8988T (cell line): Measurements from ENCODE around the gene AAMDC.

Experiments
- DNase-seq: peaks from one replicate; pipeline ENCODE4 v3.0.0; 2011

The AAMDC gene

DNA sequence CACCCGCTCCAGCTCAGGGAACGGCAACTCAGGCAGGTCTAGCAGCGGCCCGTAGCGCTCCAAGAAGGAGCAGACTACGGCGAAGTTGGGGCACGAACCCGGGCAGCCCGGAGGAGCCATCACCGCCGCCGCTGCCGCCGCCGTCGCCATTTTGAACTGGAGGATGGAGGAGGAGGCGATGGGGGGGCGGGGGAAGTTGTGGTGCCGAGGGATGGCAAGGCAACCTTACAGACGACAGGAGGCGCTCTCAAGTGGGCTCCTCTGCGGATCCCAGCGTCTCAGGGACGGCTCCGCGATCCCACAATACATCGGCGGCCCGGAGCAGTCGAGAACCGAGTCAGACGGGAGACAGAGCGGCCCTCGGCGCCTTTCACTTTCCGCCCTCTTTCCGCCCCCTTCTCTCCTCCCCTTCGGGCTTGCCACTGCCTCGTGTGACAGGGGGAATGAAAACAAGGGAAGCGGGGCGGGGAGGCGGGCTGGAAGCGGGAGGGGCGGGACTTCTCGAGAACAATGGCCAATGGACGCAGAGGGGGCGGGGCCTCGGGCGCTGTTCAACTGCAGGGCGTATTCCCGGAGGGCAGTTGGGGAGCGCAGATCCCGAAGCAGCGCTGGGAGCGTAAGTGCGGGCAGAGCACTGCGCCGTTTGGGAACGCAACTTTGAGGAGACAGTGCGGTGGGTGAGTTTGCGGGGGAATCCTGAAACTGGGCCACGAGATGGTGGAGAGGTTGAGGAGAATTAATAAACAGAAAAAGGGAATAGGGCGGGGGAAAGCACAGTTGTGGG, at the start of gene AAMDC, which contains the start of gene RSF1:
AAMDC (plus strand) TSS at position 580 of the 784 bp plus-strand sequence. CDS start 21,353 bp downstream, outside the sequence.
RSF1 (minus strand) TSS at position 158 of the 784 bp plus-strand sequence; CDS start at position 150, 8 bp downstream.
- DNase-seq = peak; percentile 79

DNA sequence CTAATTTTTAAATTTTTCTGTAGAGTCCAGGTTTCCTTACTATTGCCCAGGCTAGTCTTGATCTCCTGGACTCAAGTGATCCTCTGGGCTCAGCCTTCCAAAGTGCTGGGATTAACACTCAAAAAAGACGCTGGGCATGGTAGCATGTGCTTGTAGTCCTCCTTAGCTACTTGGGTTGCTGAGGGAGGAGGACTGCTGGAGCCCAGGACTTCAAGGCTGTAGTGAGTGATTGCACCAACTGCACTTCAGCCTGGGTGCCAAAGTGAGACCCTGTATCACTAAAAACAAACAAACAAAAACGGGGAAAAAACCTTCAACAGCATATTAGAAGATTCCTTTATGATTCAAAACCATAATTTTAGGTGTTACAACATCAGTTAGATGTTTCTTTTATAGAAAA, 45.0 kb upstream of the AAMDC start:
- no peak for DNase-seq

DNA sequence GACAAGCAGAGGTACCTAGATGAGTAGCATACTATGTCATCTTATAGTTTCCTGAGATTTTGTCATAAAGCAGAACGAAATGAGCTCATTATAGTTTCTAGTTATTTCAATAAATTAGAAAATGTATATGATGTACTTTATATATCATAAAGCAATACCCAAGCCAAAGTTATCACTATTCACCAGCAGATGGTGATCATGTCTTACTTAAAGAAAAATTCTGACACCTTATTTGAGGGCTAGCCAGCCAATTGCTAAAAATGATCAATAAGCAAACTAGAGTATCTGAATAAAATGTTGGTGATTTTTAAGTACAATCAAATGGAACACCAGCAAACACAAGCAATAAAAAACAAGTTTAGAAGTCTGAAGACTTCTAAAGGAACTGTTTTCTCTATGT, 44.5 kb upstream of the AAMDC start:
- DNase-seq = no peak

DNA sequence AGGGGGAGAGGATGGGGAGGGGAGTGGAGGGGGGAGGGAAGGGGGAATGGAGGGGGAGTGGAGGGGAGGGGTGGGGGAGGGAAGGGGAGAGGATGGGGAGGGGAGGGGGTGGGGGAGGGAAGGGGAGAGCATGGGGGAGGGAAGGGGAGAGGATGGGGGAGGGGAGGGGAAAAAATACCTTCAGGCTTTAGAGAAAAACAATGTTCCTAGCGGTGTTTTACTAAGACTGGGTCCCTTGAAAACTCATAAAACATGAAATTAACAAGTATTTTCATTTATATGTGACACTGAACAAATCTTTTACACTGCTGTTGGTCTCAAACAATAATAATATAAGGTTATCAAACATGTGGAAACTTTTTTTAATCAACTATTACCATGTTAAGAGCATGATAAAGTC, 42.8 kb upstream of the AAMDC start:
- no peak for DNase-seq

DNA sequence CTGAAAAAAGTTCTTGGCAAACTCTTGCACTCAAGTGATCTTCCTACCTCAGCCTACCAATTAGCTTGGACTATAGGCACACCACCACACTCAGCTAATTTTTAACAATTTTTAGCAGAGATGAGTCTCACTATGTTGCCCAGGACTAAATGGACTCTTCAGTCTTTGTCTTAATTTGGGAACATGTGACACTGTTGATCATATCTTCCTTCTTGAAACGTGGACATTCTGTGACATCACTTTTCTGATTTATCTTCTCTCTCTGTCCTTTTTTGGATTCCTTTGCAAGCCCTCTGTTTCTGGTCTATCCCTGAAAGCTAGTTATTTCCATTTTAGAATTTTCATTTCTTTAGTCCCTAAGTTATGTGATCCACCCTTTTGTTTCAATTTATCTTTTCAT, 42.4 kb upstream of the AAMDC start:
- DNase-seq = no peak

DNA sequence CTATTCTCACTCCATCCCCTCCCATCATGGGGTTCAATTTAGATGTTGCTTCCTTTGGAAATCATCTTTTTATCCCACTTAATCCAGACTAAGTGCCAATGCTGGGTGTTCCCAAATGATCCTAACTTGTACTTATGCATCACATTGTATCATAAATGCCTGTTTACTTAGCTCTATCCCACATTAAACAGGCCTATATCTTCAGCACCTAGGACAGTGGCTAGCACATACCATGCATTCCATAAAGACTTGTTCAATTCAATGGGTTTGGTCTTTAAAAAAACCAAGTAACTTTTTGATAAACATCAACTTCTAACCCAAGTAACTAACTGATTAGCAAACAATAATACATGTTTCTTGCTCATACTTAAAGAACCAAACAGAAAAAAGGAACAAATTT, 41.0 kb upstream of the AAMDC start:
- DNase-seq = no peak

DNA sequence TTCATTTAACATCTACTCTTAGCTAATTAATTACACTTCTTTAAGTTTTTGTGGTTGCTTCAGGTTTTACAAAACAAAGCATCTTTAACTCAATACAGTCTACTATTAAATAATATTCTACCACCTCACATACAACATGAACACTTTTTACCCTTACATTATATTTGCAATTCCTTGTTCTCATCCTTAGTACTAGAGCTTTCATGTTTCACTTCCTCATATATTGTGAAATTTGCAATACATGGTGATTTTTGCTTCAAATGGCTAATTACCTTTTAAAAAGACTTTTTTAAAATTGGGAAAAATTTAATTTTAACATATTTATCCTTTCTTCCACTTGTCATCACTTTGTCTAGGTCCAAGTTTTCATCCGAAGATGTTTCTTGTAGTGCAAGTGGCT, 37.9 kb upstream of the AAMDC start:
- no peak for DNase-seq

DNA sequence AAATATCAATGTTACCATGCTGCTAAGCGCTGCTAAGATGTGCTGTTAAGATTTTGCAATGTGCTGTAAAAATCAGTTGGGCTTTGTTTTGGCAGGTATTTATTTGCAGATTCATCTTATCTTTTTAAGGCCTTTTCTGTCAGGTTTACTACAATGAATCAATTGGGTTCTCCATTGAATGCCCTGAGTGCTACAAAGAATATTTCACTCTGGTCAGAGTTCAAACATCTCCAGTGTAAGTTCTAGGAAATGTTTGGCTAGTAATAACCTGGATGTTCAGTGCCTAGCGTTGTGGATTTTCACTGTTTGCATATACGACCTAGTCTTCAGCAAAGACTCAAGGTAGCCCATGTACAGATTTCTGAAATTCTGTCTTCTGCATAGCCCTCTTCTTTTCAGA, 36.4 kb upstream of the AAMDC start:
- no peak for DNase-seq

DNA sequence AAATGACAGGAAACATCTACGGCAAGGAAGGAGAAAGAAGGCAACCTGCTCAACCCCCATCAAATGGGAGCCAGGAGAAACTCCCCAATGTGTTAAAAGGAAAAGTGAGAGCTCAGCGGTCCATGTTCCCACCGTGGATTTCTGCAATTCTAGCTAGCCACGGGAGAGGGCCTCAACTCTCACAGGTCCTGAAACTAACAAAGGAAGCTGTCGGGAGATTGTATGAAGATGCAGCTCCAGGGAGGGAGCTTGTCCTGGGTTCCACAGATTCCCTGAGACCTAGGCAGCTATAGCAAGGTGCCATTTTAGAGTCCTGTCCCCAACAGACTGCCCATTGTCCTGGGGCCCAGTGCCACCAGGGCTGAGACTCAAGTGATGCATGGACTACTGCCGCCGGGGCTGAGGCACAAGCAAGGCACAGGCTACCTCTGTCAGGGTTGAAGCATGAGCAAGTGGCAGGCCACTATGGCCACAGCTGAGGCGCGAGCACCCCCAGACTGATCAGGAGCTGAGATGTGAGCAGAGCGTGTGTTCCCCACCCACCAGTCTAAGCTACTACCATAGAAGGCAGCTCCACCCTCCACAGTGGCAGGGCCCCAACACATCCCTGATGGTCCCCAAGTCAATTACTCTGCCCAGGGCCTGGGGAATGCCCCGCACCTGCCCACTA, 31.7 kb upstream of the AAMDC start:
- DNase-seq = no peak

DNA sequence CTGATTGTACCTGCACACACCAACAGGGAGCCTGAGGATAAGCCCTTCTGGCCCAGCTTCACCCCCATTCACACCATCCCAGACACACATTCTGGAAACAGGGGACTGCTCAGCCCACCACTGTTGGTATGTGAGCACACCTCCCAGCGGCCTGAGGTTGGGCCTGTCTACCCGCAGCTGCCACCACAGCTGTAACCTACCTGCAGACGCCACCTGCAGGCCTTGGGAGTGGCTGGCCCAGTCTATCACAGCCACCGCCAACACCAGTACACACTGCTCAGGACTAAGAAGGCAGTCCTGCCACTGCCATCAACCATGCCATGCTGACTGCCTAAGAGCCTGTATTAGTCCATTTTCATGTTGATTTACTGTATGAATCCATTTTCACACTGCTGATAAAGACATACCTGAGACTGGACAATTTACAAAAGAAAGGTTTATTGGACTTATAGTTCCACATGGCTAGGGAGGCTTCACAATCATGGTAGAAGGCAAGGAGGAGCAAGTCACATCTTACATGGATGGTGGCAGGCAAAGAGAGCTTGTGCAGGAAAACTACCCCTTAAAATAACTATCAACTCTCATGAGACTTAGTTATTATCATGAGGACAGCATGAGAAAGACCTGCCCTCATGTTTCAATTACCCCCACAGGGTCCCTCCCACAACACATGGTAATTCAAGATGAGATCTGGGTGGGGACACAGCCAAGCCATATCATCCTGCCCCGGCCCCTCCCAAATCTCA, 31.0 kb upstream of the AAMDC start:
- no peak for DNase-seq

DNA sequence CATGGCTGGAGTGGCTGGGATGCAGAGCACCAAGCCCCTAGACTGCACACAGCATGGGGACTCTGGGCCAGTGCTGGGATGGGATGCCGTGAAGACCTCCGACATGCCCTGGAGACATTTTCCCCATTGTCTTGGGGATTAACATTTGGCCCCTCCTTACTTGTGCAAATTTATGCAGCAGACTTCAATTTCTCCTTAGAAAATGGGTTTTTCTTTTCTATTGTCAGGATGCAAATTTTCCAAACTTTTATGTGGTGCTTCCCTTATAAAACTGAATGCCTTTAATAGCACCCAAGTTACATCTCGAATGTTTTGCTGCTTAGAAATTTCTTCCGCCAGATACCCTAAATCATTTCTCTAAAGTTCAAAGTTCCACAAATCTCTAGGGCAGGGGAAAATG, 29.6 kb upstream of the AAMDC start:
- no peak for DNase-seq

DNA sequence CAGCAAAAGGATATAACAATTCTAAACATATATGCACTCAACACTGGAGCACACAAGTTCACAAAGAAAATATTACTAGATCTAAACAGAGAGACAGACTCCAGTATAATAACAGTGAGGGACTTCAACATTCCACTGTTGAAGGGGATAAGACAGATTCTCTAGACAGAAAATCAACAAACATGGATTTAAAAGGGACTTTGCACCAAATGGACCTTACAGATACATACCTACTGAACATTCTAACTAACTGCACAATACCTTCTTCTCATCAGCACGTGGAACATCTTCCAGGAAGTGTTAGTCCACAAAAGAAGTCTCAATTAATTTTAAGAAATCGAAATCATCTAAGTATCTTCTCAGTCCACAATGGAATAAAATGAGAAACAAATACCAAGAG, 27.0 kb upstream of the AAMDC start:
- DNase-seq = no peak

DNA sequence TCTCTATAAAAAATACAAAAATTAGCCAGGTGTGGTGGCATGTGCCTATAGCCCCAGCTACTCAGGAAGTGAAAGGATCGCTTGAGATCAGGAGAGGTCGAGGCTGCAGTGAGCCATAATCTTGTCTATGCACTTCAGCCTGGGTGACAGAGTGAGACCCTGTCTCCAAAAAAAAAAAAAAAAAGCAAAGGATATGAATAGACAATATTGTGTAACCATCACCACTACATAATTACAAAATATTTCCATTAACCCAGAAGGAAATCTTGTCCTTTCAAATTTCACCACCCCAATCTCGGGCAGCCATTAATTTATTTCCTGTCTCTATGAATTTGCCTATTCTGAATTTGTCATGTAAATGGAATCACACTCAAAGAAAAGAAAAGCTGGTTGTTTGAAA, 21.6 kb upstream of the AAMDC start:
- no peak for DNase-seq

DNA sequence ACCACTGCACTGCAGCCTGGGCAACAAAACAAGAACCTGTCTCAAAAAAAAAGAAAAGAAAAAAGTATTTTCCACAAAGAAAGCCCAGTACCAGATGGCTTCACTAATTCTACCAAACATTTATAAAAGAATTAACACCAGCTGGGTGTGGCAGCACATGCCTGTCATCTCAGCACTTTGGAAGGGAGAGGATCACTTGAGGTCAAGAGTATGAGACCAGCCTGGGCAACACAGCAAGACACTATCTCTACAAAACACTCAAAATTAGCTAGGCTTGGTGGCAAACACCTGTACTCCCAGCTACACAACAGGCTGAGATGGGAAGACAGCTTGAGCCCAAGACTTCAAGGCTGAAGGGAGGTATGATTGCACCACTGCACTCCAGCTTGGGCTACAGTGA, 20.5 kb upstream of the AAMDC start:
- no peak for DNase-seq

DNA sequence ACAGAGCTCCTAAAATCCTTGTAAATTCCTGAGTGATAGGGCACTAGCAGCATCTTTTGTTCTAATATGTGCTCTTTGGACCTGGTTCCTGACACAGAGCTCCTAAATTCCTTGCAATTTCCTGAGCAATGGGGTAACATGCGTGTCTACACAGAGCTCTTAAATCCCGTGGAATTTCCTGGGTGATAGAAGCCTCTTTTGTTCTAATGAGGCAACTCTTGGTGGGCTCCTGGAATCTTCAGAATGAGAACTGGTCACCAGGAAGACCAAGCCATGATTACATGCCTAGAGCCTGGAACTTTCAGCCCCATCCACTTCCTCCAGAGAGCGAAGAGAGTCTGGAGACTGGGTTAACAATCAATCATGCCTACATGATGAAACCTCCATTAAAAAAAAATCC, 19.5 kb upstream of the AAMDC start:
- DNase-seq = no peak

DNA sequence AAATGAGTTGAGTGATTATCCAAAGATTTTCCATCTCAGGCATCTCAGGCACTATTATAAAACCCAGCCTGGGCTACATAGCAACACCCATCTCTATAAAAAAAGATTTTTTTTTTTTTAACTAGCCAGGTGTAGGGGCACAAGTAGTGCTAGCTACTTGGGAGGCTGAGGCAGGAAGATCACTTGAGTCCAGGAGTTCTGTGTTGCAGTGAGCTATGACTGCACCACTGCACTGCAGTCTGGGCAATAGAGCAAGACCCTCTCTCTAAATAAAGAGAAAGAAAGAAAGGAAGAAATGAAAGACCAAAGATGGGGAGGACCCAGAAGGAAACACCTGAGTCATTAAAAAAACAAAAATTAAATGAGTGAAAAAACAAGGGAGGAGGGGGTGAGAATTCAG, 14.5 kb upstream of the AAMDC start:
- no peak for DNase-seq

DNA sequence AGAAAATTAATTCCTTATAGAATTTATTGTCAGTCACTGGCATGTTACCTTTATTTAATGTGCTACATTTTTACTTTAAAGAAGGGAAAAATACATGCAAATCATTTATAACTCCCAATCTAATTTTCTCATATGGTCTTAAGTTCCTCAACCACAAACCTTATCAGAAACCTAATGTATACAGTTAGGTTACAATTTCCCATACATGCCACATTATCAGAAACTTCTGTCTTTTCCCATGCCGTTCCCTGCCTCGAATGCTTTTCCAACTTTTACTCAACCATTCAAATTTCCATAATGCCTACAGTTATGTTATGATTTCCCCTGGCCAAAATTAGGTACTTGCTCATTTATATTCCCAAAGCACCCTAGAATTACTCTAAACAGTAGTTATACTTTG, 14.0 kb upstream of the AAMDC start:
- no peak for DNase-seq

DNA sequence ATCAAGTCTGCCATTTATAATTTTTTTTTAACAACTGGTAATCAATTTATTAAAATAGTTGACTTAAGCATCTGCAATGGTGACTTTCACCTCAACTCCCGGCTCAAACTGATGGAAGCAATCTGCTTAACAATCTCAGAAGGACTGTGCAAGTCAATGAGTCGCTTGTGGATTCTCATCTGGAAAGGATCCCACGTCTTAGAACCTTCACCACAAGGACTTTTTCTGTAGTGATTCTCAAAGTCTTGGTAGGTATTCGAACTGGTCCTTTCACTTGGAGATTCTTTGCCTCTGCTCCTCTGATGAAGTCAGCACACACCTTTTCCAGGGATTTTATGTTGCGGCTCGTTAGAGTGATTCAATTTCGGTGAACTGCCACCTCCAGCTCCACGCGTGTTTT, 7.7 kb upstream of the AAMDC start:
- no peak for DNase-seq

DNA sequence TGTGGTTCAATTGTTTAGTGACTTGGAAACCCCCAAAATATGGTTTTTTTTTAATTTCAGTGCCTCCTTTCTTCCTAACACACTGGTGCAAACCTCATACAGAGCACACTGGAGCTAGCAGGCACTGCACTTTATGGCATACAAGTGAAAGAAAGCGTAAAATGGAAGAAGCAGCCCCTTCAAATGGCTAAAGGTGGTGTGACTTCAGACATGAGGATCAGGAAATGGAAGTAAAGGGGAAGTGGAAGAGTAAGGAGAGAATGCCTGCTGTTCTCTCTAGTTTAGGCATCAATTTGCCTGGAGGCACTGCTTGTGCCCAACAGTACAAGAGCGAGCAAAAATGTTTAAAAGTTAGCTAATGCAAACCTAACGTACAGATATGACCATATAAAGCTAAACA, 6.1 kb upstream of the AAMDC start:
- DNase-seq = no peak

DNA sequence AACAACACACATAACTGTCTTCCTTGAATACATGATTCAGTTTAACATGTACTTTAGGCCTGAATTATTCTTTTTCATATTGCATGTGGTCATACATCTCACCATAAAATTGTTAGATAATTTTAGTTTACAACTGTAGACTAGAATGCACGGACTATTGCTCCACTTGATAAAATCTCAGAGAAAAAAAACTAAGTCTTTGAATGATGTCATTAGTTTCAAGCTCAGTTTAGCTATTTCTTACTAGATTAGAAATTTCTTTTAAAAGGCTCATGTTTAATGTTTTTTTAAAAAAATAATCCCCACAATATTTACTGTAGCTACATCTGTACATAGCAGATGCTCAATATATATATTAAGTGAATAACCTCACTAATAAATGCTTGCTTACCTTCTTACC, 5.5 kb upstream of the AAMDC start:
- DNase-seq = no peak

DNA sequence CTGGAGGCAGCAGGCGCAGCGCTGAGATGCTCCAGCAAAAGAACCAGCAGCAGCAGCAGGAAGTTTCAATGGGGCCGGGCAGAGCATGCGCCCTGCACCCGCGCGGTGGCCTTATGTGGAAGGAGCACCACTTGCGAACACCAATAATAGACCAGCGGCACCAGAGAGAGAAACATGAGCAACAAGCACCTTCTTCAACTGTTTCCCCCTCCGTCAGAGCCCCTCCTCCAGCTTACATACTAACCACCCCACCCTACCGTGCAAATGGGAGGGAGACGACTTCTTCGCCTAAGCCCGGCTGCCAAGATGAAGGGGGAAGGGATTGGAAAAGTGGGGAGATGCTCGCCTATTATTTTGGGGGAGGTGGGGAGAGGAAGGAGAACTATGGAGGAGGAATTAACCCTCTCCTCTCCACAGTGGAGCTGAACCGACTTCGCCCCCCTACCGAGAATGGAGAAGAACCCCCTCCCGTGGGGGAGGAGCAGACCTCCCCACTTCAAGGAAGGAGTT, 1.5 kb upstream of the AAMDC start:
- peak; percentile 57 for DNase-seq

DNA sequence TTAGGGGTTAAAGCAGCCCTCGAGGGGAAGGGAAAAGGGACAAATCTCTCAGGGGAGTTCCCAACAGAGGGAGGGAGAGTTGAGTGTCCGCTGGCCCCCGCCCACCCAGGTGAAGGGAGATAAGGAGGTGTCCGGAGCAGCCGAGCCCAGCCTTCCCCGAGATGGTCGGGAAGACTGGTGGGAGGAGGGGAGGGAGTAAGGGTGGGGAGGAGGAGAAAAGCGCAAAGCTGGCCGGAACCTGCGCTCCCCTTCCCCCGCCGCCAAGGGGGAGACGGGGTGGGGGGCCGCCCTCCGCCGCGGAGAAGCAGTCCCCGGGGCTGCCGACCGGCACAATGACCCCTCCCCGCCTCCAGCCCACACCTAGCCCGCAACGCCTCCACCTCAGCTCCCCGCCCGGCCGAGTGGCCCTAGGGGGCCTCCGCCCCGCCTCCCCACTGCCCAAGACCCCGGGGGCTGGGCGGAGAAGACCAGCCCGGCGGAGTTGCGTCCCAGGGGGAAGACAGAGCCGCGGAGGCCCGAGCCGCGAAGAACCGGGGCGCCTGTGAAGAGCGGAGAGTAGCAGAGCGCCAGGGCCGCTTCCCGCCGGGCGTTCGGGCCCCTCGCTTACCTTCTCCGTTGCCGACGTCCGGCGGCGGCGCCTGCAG, 901 bp upstream of the AAMDC start:
- peak; percentile 25 for DNase-seq

DNA sequence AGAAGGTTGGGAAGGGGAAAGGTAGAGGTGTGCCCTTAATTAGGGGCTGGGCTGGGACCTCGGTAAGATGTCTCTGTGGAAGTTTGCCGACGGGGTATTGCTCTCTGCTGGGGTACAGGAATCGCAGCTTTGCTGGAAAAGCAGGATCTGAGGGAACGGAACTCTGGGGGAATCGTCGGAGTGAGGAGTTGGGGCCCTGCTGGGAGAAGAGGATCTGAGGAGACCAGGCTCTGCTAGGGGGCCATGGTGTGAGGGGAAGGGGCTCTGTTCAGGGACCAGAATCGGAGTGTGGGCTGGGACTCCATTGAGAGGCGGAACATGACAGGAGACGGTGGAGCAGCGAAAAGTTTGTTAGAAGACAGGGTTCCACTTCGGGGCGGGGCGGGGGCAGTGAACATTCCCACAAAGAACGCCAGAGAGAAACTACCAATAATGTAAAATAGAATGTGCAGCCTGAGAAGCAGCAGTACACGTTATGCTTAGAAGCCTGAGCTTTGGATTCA, 456 bp downstream of the AAMDC start:
- DNase-seq = no peak
